NB4 (cell line): ENCODE results near the gene VDR.

Experiments used
- MYC ChIP-seq: IDR thresholded peaks from 2 replicates; pipeline ENCODE4 v1.6.1; 2011; ENCODE audit warnings: low read depth, low read length
- POLR2A ChIP-seq: IDR thresholded peaks from 2 replicates; pipeline ENCODE4 v1.6.1; 2011; ENCODE audit warnings: mild to moderate bottlenecking; ENCODE audit not compliant: insufficient read length; ENCODE audit errors: extremely low read depth
- TF ChIP-seq, protein P1 (sequence below): IDR thresholded peaks from one replicate; pipeline ENCODE4 v1.5.1; 2012; ENCODE audit warnings: low read depth, low read length

DNA sequence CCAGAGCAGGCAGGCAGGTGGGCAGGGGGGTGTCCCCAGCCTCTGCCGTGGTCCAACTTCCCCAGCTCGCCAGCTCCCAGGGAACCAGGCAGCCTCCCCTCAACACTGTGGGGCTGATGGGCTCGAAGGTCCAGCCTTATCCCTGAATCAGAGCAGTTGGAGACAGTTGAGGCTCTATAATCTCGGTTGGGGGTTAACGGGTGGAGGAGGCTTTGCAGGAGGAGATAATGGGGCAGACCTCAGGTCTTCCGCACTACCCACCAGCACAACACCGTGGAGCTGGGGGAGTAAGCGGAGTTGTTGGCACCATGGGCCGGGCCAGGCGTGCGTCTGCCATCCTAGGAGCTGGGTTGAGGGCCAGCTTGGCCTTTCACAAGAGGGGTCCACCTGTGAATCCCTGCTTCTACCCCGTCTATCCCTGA, 71.2 kb downstream of the VDR start:
- TF ChIP-seq, protein P1, sequence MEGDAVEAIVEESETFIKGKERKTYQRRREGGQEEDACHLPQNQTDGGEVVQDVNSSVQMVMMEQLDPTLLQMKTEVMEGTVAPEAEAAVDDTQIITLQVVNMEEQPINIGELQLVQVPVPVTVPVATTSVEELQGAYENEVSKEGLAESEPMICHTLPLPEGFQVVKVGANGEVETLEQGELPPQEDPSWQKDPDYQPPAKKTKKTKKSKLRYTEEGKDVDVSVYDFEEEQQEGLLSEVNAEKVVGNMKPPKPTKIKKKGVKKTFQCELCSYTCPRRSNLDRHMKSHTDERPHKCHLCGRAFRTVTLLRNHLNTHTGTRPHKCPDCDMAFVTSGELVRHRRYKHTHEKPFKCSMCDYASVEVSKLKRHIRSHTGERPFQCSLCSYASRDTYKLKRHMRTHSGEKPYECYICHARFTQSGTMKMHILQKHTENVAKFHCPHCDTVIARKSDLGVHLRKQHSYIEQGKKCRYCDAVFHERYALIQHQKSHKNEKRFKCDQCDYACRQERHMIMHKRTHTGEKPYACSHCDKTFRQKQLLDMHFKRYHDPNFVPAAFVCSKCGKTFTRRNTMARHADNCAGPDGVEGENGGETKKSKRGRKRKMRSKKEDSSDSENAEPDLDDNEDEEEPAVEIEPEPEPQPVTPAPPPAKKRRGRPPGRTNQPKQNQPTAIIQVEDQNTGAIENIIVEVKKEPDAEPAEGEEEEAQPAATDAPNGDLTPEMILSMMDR, result no peak
- no peak for TF ChIP-seq MYC
- no peak for TF ChIP-seq POLR2A
